PFSK-1 (cell line): ENCODE measurements around the gene RBBP5.

Experiments
- FOXP2 ChIP-seq: optimal IDR thresholded peaks from 2 replicates; pipeline ENCODE3; 2011; ENCODE audit warnings: borderline replicate concordance, control low read depth, inconsistent platforms; ENCODE audit not compliant: insufficient read depth; ENCODE audit errors: extremely low read length, extremely low read depth
- POLR2AphosphoS5 ChIP-seq: IDR thresholded peaks from 2 replicates; pipeline ENCODE4 v1.6.1; 2012; ENCODE audit warnings: low read depth, mild to moderate bottlenecking, control low read depth, low read length, moderate library complexity
- SIN3A ChIP-seq: IDR thresholded peaks from 2 replicates; pipeline ENCODE4 v1.6.1; 2012; ENCODE audit warnings: mild to moderate bottlenecking, low read length, moderate library complexity, borderline replicate concordance; ENCODE audit not compliant: insufficient read depth
- TAF1 ChIP-seq: IDR thresholded peaks from 2 replicates; pipeline ENCODE4 v1.6.1; 2012; ENCODE audit warnings: low read length, control low read depth, borderline replicate concordance; ENCODE audit not compliant: insufficient read depth
- TF ChIP-seq, protein P1 (sequence below), 2 experiments: IDR thresholded peaks; 2 replicates each; pipeline versions ENCODE4 v1.6.1 to v1.8.0; 2011 to 2012; ENCODE audit warnings: low read depth in 2 of 2, low read length in 2 of 2, control low read depth in 1 of 2, inconsistent platforms in 1 of 2, mild to moderate bottlenecking in 1 of 2, moderate library complexity in 1 of 2; ENCODE audit not compliant: insufficient read depth in 1 of 2

The RBBP5 gene

DNA sequence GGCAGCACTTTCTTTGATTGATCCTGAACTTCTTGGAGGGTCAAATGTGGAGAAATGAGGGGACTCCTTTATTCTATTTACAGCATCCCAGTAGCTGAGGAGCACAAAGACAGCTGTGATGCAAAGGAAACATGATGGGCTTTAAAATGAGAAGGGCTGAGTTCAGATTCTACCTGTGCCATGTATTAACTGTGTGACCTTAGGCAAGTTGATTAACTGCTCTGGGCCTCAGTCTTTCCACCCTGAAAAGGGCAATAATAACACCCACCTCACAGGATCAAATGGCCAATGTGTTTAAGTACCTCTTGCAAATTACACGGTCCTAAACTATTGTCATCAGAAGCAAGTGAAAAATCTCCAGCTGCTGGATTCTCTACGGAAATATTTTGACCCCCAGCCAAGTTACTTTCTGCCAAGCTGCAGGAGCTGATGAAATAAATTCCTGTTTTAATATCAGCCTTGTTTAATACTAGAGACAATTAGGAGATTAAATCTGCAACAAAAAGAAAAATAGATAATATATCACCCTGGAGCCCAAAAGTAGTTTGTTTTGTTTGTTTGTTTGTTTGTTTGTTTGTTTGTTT lies 53.2 kb downstream of the RBBP5 start:
- TF ChIP-seq FOXP2 = no peak
- TF ChIP-seq SIN3A = no peak
- TF ChIP-seq, protein P1, sequence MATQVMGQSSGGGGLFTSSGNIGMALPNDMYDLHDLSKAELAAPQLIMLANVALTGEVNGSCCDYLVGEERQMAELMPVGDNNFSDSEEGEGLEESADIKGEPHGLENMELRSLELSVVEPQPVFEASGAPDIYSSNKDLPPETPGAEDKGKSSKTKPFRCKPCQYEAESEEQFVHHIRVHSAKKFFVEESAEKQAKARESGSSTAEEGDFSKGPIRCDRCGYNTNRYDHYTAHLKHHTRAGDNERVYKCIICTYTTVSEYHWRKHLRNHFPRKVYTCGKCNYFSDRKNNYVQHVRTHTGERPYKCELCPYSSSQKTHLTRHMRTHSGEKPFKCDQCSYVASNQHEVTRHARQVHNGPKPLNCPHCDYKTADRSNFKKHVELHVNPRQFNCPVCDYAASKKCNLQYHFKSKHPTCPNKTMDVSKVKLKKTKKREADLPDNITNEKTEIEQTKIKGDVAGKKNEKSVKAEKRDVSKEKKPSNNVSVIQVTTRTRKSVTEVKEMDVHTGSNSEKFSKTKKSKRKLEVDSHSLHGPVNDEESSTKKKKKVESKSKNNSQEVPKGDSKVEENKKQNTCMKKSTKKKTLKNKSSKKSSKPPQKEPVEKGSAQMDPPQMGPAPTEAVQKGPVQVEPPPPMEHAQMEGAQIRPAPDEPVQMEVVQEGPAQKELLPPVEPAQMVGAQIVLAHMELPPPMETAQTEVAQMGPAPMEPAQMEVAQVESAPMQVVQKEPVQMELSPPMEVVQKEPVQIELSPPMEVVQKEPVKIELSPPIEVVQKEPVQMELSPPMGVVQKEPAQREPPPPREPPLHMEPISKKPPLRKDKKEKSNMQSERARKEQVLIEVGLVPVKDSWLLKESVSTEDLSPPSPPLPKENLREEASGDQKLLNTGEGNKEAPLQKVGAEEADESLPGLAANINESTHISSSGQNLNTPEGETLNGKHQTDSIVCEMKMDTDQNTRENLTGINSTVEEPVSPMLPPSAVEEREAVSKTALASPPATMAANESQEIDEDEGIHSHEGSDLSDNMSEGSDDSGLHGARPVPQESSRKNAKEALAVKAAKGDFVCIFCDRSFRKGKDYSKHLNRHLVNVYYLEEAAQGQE (IDR thresholded peaks at IDR 0.05; ENCODE audit: insufficient read depth in 1 of 2, low read depth in 2 of 2, low read length in 2 of 2) = no peak
- TF ChIP-seq TAF1 = no peak
- TF ChIP-seq POLR2AphosphoS5 = no peak

DNA sequence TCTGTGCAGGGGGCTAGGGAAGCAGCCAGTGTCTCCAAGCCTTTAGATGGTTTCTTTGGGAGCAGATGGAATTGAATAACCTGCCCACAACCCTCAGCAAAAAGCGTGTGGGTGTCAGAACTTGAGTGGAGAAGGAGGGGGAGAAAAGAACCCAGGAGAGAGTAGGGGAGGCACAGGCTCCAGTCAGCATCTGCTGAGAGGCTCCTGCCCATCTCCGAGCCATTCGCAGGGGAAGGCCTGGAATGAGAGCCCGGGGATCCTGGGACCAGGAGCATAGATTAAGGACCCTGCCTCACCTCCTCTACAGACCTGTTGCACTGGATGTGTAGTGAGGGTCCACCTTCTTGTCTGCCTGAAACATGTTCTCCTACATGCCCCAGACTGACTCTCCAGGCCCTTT lies 53.8 kb downstream of the RBBP5 start:
- no peak for TF ChIP-seq SIN3A
- TF ChIP-seq, protein P1 (IDR thresholded peaks at IDR 0.05; ENCODE audit: insufficient read depth in 1 of 2, low read depth in 2 of 2, low read length in 2 of 2) = no peak
- TF ChIP-seq TAF1 = no peak
- TF ChIP-seq POLR2AphosphoS5 = no peak
- TF ChIP-seq FOXP2 = no peak

DNA sequence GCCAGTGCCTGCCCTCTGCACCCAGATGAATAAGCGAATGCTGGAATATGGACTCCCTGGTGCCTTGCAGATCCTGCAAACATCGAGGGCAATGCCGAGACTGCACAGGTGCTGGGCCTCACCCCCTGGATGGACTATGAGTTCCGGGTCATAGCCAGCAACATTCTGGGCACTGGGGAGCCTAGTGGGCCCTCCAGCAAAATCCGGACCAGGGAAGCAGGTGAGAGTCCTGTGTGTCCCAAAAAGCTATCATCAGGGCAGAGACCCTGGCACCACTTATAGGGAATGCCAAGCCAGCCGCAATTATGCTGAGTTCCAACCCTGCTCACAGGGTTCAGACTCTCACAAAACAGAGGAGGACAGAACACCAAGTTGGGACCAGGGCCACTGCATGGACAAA lies 54.7 kb downstream of the RBBP5 start:
- no peak for TF ChIP-seq TAF1

DNA sequence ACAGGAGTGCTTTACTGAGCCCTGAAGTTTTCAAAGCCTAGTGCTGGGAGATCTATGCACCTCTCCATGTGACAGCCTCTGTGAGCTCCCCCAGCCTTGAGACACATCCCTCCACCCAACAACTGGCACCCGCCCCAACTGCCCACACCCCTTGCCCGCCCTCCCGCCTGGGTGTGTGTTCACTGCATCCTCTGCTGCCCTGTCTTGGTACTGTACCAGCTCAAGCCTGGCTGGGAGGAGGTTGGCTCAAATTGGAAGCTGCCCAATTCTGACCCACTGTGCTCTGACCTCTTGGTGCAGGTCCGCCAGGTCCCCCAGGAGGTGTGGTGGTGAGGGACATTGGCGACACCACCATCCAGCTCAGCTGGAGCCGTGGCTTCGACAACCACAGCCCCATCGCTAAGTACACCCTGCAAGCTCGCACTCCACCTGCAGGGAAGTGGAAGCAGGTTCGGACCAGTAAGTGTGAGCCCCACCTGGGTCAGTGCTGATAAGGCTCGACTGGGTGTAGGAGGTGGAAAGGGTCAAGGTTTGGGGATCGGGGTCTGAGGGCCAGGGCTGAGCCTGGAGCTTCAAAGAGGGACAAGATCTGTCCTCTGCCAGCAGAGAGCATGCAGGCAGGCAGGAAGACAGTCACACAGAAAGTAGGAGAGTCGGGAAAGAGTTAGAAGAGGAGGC lies 55.5 kb downstream of the RBBP5 start:
- TF ChIP-seq POLR2AphosphoS5 (no peak), FOXP2 (no peak), SIN3A (no peak), TAF1 (no peak)
- TF ChIP-seq, protein P1 (IDR thresholded peaks at IDR 0.05; ENCODE audit: insufficient read depth in 1 of 2, low read depth in 2 of 2, low read length in 2 of 2) = no peak

DNA sequence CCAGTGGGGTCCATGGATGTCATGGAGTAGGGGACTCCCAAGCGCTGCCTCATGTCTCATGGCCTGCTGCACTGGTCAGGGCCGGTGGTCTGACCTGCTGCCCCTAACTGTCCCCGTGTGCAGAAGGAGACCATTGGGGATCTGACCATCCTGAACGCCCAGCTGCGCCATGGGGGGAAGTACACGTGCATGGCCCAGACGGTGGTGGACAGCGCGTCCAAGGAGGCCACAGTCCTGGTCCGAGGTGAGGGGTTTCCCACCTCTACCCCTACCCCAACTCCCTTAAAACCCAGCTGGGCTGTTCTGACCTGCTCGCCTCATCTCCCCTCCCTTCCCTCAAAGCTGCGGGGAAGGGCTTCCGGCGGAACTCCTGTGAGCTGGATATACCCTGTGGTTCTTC lies 56.1 kb downstream of the RBBP5 start:
- TF ChIP-seq FOXP2 (no peak), TAF1 (no peak), SIN3A (no peak), POLR2AphosphoS5 (no peak)
- TF ChIP-seq, protein P1 (IDR thresholded peaks at IDR 0.05; ENCODE audit: insufficient read depth in 1 of 2, low read depth in 2 of 2, low read length in 2 of 2) = no peak
